Right ventricle myocardium inferior (tissue), 1 donor: Measurements from ENCODE around the gene NRK. TPM values are rescaled to one million over a fixed set of nuclear protein-coding genes. Genes with fewer than 3 reads are reported as not detected.

Experiments used
- total RNA-seq: library from RNA; stranded (reverse); fragmentation: NEBNext Ultra II Directional; extraction: Animal tissue kit (Norgen Biotek cat#: 25700); gene quantifications from one replicate; pipeline ENCODE4 v1.2.1, GENCODE V29; 2021
- donor health status: DM: no; HTN: yes; CAD: no; lungs with severe emphysema.

NRK gene
- total RNA-seq, 1 donor from 2014 or later, result 2.1 TPM

Other genes with a start within 250 kb of the NRK start
- not detected for gene SERPINA7, start 216.2 kb downstream of the NRK start, total RNA-seq